ENCODE results near the gene RBMS1.

The RBMS1 gene

GRCh38 chr2:160418853-160419252, 74.8 kb downstream of the RBMS1 start:
- no peak for DNase-seq (ENCODE audit: insufficient read length, low spot score)
- no peak for FAIRE-seq
- no peak for TF ChIP-seq CTCF (IDR thresholded peaks at IDR 0.05; ENCODE audit: insufficient read depth, missing control alignments)

GRCh38 chr2:160418398-160418765, 75.2 kb downstream of the RBMS1 start:
- DNase-seq (ENCODE audit: insufficient read length, low spot score), result no peak
- no peak for TF ChIP-seq CTCF (IDR thresholded peaks at IDR 0.05; ENCODE audit: insufficient read depth, missing control alignments)
- no peak for FAIRE-seq

GRCh38 chr2:160417745-160418397, 75.7 kb downstream of the RBMS1 start:
- no peak for TF ChIP-seq CTCF (IDR thresholded peaks at IDR 0.05; ENCODE audit: insufficient read depth, missing control alignments)
- no peak for DNase-seq (ENCODE audit: insufficient read length, low spot score)
- FAIRE-seq, result no peak

- no peak for DNase-seq (ENCODE audit: insufficient read length, low spot score)
- no peak for TF ChIP-seq CTCF (IDR thresholded peaks at IDR 0.05; ENCODE audit: insufficient read depth, missing control alignments)
- no peak for FAIRE-seq
Measured at GRCh38 chr2:160415991-160416390, 77.6 kb downstream of the RBMS1 start.

- no peak for DNase-seq (ENCODE audit: insufficient read length, low spot score)
- no peak for FAIRE-seq
- no peak for TF ChIP-seq CTCF (IDR thresholded peaks at IDR 0.05; ENCODE audit: insufficient read depth, missing control alignments)
Measured at GRCh38 chr2:160411955-160412354, 81.7 kb downstream of the RBMS1 start.

- DNase-seq (ENCODE audit: insufficient read length, low spot score) (no peak), FAIRE-seq (no peak)
- no peak for TF ChIP-seq CTCF (IDR thresholded peaks at IDR 0.05; ENCODE audit: insufficient read depth, missing control alignments)
Measured at GRCh38 chr2:160411167-160411566, 82.4 kb downstream of the RBMS1 start.

- DNase-seq (ENCODE audit: insufficient read length, low spot score) (no peak), FAIRE-seq (no peak)
- no peak for TF ChIP-seq CTCF (IDR thresholded peaks at IDR 0.05; ENCODE audit: insufficient read depth, missing control alignments)
Measured at GRCh38 chr2:160409480-160409879, 84.1 kb downstream of the RBMS1 start.
